CD8-positive, alpha-beta memory T cell (primary cell): ENCODE measurements around the gene SUPT3H. TPM values are rescaled to one million over a fixed set of nuclear protein-coding genes. Genes with fewer than 3 reads are reported as not detected.
A peak's percentile ranks its signal among the peaks of the same experiment; 100 is the strongest.

Experiments
- CTCF ChIA-PET: fragments of 350-600 bp; sonication (Branson Sonifier 250); formaldehyde crosslinking; loops from one replicate; lab custom pipeline; 2021; ENCODE audit warnings: antibody characterized with exemption; lab: Charles Lee
- POLR2A ChIA-PET: fragments of 350-600 bp; sonication (Branson Sonifier 250); formaldehyde crosslinking; loops from one replicate; lab custom pipeline; 2021; ENCODE audit warnings: antibody characterized with exemption; lab: Charles Lee
- DNase-seq, 5 donors: peaks; one replicate each; pipeline versions ENCODE4 v3.0.0 to v3.0.0-alpha.2; 2020 to 2022; ENCODE audit warnings: mixed read lengths in 1 of 5
- H3K27ac ChIP-seq: one replicate; pipeline ENCODE4 v1.7.0; 2013; ENCODE audit warnings: low read depth, mild to moderate bottlenecking, low read length, moderate library complexity
- H3K27me3 ChIP-seq: 2 replicates; pipeline ENCODE4 v1.7.0; 2013; ENCODE audit warnings: low read length, mild to moderate bottlenecking; ENCODE audit not compliant: insufficient read depth, poor library complexity, severe bottlenecking
- H3K36me3 ChIP-seq: 2 replicates; pipeline ENCODE4 v1.7.0; 2013; ENCODE audit warnings: mild to moderate bottlenecking, low read length, moderate library complexity; ENCODE audit not compliant: insufficient read depth
- H3K4me1 ChIP-seq: 2 replicates; pipeline ENCODE4 v1.7.0; 2013; ENCODE audit warnings: mild to moderate bottlenecking, low read length, moderate library complexity; ENCODE audit not compliant: insufficient read depth
- H3K4me3 ChIP-seq: 2 replicates; pipeline ENCODE4 v1.7.0; 2013; ENCODE audit warnings: mild to moderate bottlenecking, low read length
- H3K9me3 ChIP-seq: 2 replicates; pipeline ENCODE4 v1.7.0; 2013; ENCODE audit warnings: mild to moderate bottlenecking, low read length
- H3K27ac Mint-ChIP-seq, 8 donors: one replicate each; pipeline ENCODE4 v1.8.0; 2020 to 2021; ENCODE audit warnings: mixed read lengths in 8 of 8, mild to moderate bottlenecking in 6 of 8, inconsistent platforms in 3 of 8, moderate library complexity in 3 of 8
- H3K27me3 Mint-ChIP-seq, 2 donors: one replicate each; pipeline ENCODE4 v1.8.0; 2020 to 2021; ENCODE audit warnings: mixed read lengths in 2 of 2, mild to moderate bottlenecking in 1 of 2, moderate library complexity in 1 of 2
- H3K36me3 Mint-ChIP-seq, 3 donors: one replicate each; pipeline ENCODE4 v1.8.0; 2020 to 2021; ENCODE audit warnings: mixed read lengths in 3 of 3, inconsistent platforms in 1 of 3, mild to moderate bottlenecking in 1 of 3
- H3K4me1 Mint-ChIP-seq, 3 donors: one replicate each; pipeline ENCODE4 v1.8.0; 2020 to 2021; ENCODE audit warnings: mixed read lengths in 3 of 3, inconsistent platforms in 1 of 3, mild to moderate bottlenecking in 1 of 3
- H3K4me3 Mint-ChIP-seq, 7 donors: one replicate each; pipeline ENCODE4 v1.8.0; 2020 to 2021; ENCODE audit warnings: mixed read lengths in 7 of 7, mild to moderate bottlenecking in 6 of 7, moderate library complexity in 4 of 7, inconsistent platforms in 2 of 7
- H3K9me3 Mint-ChIP-seq, 5 donors: one replicate each; pipeline ENCODE4 v1.8.0; 2020 to 2022; ENCODE audit warnings: mixed read lengths in 5 of 5, mild to moderate bottlenecking in 3 of 5, moderate library complexity in 2 of 5, inconsistent platforms in 1 of 5
- polyA plus RNA-seq: library from polyadenylated mRNA; unstranded; fragments of 300-500 nt; fragmentation: Illumina TruSeq; gene quantifications from one replicate; pipeline ENCODE4 v1.2.3, GENCODE V29; 2021
- total RNA-seq, 2 experiments: library from RNA; stranded (reverse); gene quantifications; one replicate each; pipeline ENCODE4 v1.2.3, GENCODE V29; 2021

SUPT3H gene
- total and polyA plus RNA-seq, 3 experiments from 2014 or later, result 13.7 to 17.1 (median 14.6) TPM

GRCh38 chr6:45369870-45370269 lies 7.9 kb downstream of the SUPT3H start:
- Mint-ChIP-seq H3K4me1 (no peaks in the 10 kb centered on the region), H3K27me3 (no peaks in the 10 kb centered on the region), H3K4me3 (no peak overlapping the region), H3K36me3 (peaks cover 0 to 6% (median 2%) of the 10 kb centered on the region in 3 donors), H3K27ac (peak overlapping the region in 1 of 8 donors; percentile 43), H3K9me3 (no peaks in the 10 kb centered on the region)
- Histone ChIP-seq H3K4me3 (no peak overlapping the region), H3K9me3 (no peaks in the 10 kb centered on the region), H3K27ac (no peak overlapping the region), H3K4me1 (no peaks in the 10 kb centered on the region), H3K27me3 (no peaks in the 10 kb centered on the region), H3K36me3 (no peaks in the 10 kb centered on the region)
- CTCF ChIA-PET, result no interaction called here
- POLR2A ChIA-PET, result no interaction called here
- no peak for DNase-seq

GRCh38 chr6:45367999-45368398 lies 9.7 kb downstream of the SUPT3H start:
- H3K4me1 ChIP-seq, result no peaks in the 10 kb centered on the region
- POLR2A ChIA-PET, result no interaction called here
- peak overlapping the region in 1 of 8 donors; percentile 23 for H3K27ac Mint-ChIP-seq

GRCh38 chr6:45366534-45366933 lies 11.2 kb downstream of the SUPT3H start:
- Mint-ChIP-seq H3K27ac (no peak overlapping the region), H3K27me3 (no peaks in the 10 kb centered on the region)

More at GRCh38 chr6:45367999-45368398, 9.7 kb downstream of the SUPT3H start:
- DNase-seq, result no peak
- H3K27ac ChIP-seq, result no peak overlapping the region
- no peaks in the 10 kb centered on the region for H3K36me3 ChIP-seq
- Mint-ChIP-seq H3K4me3 (no peak overlapping the region), H3K4me1 (no peaks in the 10 kb centered on the region), H3K9me3 (no peaks in the 10 kb centered on the region), H3K36me3 (peaks cover 1 to 6% (median 2%) of the 10 kb centered on the region in 3 donors), H3K27me3 (no peaks in the 10 kb centered on the region)
- no peaks in the 10 kb centered on the region for H3K9me3 ChIP-seq
- CTCF ChIA-PET, result interaction anchor here (1.9 kb wide), 1 partner anchor 10 kb away, joined by 7 read pairs; the partner anchor contains the start of gene SUPT3H
- no peak overlapping the region for H3K4me3 ChIP-seq
- no peaks in the 10 kb centered on the region for H3K27me3 ChIP-seq

GRCh38 chr6:45365036-45365435 lies 12.7 kb downstream of the SUPT3H start:
- Mint-ChIP-seq H3K9me3 (no peaks in the 10 kb centered on the region), H3K4me1 (no peaks in the 10 kb centered on the region), H3K27me3 (no peaks in the 10 kb centered on the region), H3K27ac (peak overlapping the region in 1 of 8 donors; percentile 23), H3K4me3 (no peak overlapping the region), H3K36me3 (peaks cover 1 to 9% (median 6%) of the 10 kb centered on the region in 3 donors)
- CTCF ChIA-PET, result no interaction called here
- no peaks in the 10 kb centered on the region for H3K36me3 ChIP-seq
- H3K9me3 ChIP-seq, result no peaks in the 10 kb centered on the region
- POLR2A ChIA-PET, result no interaction called here
- H3K27me3 ChIP-seq, result no peaks in the 10 kb centered on the region
- H3K27ac ChIP-seq, result no peak overlapping the region
- DNase-seq, result no peak
- H3K4me1 ChIP-seq, result no peaks in the 10 kb centered on the region
- no peak overlapping the region for H3K4me3 ChIP-seq

More at GRCh38 chr6:45366534-45366933, 11.2 kb downstream of the SUPT3H start:
- H3K4me3 ChIP-seq, result no peak overlapping the region
- ChIA-PET POLR2A (no interaction called here), CTCF (interaction anchor here (1.0 kb wide), 1 partner anchor 348 kb away, joined by 3 read pairs; no protein-coding TSS in a partner anchor)
- no peaks in the 10 kb centered on the region for H3K27me3 ChIP-seq
- no peak overlapping the region for H3K27ac ChIP-seq
- no peaks in the 10 kb centered on the region for H3K9me3 ChIP-seq
- no peaks in the 10 kb centered on the region for H3K4me1 ChIP-seq
- Mint-ChIP-seq H3K4me1 (no peaks in the 10 kb centered on the region), H3K9me3 (no peaks in the 10 kb centered on the region), H3K36me3 (peaks cover 1 to 6% (median 6%) of the 10 kb centered on the region in 3 donors), H3K4me3 (no peak overlapping the region)
- DNase-seq, result no peak
- H3K36me3 ChIP-seq, result no peaks in the 10 kb centered on the region

GRCh38 chr6:45364466-45364865 lies 13.3 kb downstream of the SUPT3H start:
- no peaks in the 10 kb centered on the region for H3K36me3 ChIP-seq
- no peaks in the 10 kb centered on the region for H3K27me3 Mint-ChIP-seq
- no peaks in the 10 kb centered on the region for H3K4me1 ChIP-seq
- H3K4me1 Mint-ChIP-seq, result no peaks in the 10 kb centered on the region
- CTCF ChIA-PET, result no interaction called here
- no peak overlapping the region for H3K27ac ChIP-seq
- H3K27me3 ChIP-seq, result no peaks in the 10 kb centered on the region
- H3K4me3 Mint-ChIP-seq, result no peak overlapping the region
- no peaks in the 10 kb centered on the region for H3K9me3 Mint-ChIP-seq
- H3K4me3 ChIP-seq, result no peak overlapping the region
- POLR2A ChIA-PET, result no interaction called here
- H3K36me3 Mint-ChIP-seq, result peaks cover 1 to 9% (median 6%) of the 10 kb centered on the region in 3 donors
- no peaks in the 10 kb centered on the region for H3K9me3 ChIP-seq
- no peak overlapping the region for H3K27ac Mint-ChIP-seq
- no peak for DNase-seq

GRCh38 chr6:45353654-45354053 lies 24.1 kb downstream of the SUPT3H start:
- no peaks in the 10 kb centered on the region for H3K36me3 ChIP-seq
- no peak for DNase-seq
- H3K27ac ChIP-seq, result no peak overlapping the region
- no peak overlapping the region for H3K4me3 Mint-ChIP-seq
- H3K36me3 Mint-ChIP-seq, result peaks cover 0 to 4% (median 2%) of the 10 kb centered on the region in 3 donors
- no peak overlapping the region for H3K4me3 ChIP-seq
- H3K27me3 Mint-ChIP-seq, result no peaks in the 10 kb centered on the region
- ChIA-PET CTCF (no interaction called here), POLR2A (no interaction called here)
- H3K27ac Mint-ChIP-seq, result no peak overlapping the region
- H3K9me3 Mint-ChIP-seq, result no peaks in the 10 kb centered on the region
- H3K4me1 Mint-ChIP-seq, result no peaks in the 10 kb centered on the region
- H3K4me1 ChIP-seq, result no peaks in the 10 kb centered on the region
- no peaks in the 10 kb centered on the region for H3K9me3 ChIP-seq
- H3K27me3 ChIP-seq, result no peaks in the 10 kb centered on the region

GRCh38 chr6:45351667-45352066 lies 26.1 kb downstream of the SUPT3H start:
- H3K4me1 ChIP-seq, result no peaks in the 10 kb centered on the region
- ChIA-PET CTCF (no interaction called here), POLR2A (no interaction called here)
- DNase-seq, result no peak
- no peak overlapping the region for H3K4me3 Mint-ChIP-seq
- no peaks in the 10 kb centered on the region for H3K9me3 Mint-ChIP-seq
- H3K4me1 Mint-ChIP-seq, result no peaks in the 10 kb centered on the region
- no peak overlapping the region for H3K4me3 ChIP-seq
- H3K27ac ChIP-seq, result no peak overlapping the region
- no peaks in the 10 kb centered on the region for H3K36me3 ChIP-seq
- no peaks in the 10 kb centered on the region for H3K27me3 ChIP-seq
- peaks cover 0 to 4% (median 1%) of the 10 kb centered on the region in 3 donors for H3K36me3 Mint-ChIP-seq
- H3K27ac Mint-ChIP-seq, result no peak overlapping the region
- H3K27me3 Mint-ChIP-seq, result no peaks in the 10 kb centered on the region
- H3K9me3 ChIP-seq, result no peaks in the 10 kb centered on the region

GRCh38 chr6:45351076-45351475 lies 26.7 kb downstream of the SUPT3H start:
- no peaks in the 10 kb centered on the region for H3K9me3 ChIP-seq
- DNase-seq, result no peak
- H3K36me3 ChIP-seq, result no peaks in the 10 kb centered on the region
- Mint-ChIP-seq H3K27ac (no peak overlapping the region), H3K4me1 (no peaks in the 10 kb centered on the region), H3K9me3 (no peaks in the 10 kb centered on the region), H3K36me3 (peaks cover 0 to 4% (median 0%) of the 10 kb centered on the region in 3 donors), H3K27me3 (no peaks in the 10 kb centered on the region), H3K4me3 (no peak overlapping the region)
- no peak overlapping the region for H3K4me3 ChIP-seq
- no peaks in the 10 kb centered on the region for H3K4me1 ChIP-seq
- ChIA-PET CTCF (no interaction called here), POLR2A (no interaction called here)
- no peak overlapping the region for H3K27ac ChIP-seq
- no peaks in the 10 kb centered on the region for H3K27me3 ChIP-seq
